ENCODE data around the gene SHANK1. TPM values are rescaled to one million over a fixed set of nuclear protein-coding genes. Genes with fewer than 3 reads are reported as not detected.

The SHANK1 gene
- total RNA-seq, 4 donors from 2014 or later = 0.10 to 0.45 TPM; not detected in 2

- Histone ChIP-seq H3K9me3 (no peaks in the 10 kb centered on the region), H3K27me3 (no peaks in the 10 kb centered on the region), H3K4me3 (replicated peaks in 1 of 3) (no peak overlapping the region), H3K36me3 (no peaks in the 10 kb centered on the region), H3K27ac (no peak overlapping the region), H3K4me1 (no peaks in the 10 kb centered on the region)
- DNase-seq = no peak
- 65 to 67% methylated on average over 5 of the region's 5 CpGs for WGBS, 2 donors
- TF ChIP-seq CTCF (IDR thresholded peaks at IDR 0.05) = no peak
- TF ChIP-seq POLR2A (IDR thresholded peaks at IDR 0.05) = no peak
- intact Hi-C loops (cut with DNase I) = no loop called here
These were observed 16.7 kb upstream of the SHANK1 start for GRCh38 chr19:50736338-50736737.

- WGBS, 2 donors = 61 to 65% methylated on average over 7 of the region's 7 CpGs
- no peaks in the 10 kb centered on the region for H3K27me3 ChIP-seq
- no peaks in the 10 kb centered on the region for H3K4me1 ChIP-seq
- no peak overlapping the region for H3K27ac ChIP-seq
- no peaks in the 10 kb centered on the region for H3K36me3 ChIP-seq
- intact Hi-C loops (cut with DNase I) = no loop called here
- TF ChIP-seq CTCF (IDR thresholded peaks at IDR 0.05) (no peak), POLR2A (IDR thresholded peaks at IDR 0.05) (no peak)
- no peak for DNase-seq
- no peak overlapping the region for H3K4me3 ChIP-seq (replicated peaks in 1 of 3)
- H3K9me3 ChIP-seq = no peaks in the 10 kb centered on the region
These were observed 16.3 kb upstream of the SHANK1 start for GRCh38 chr19:50735869-50736268.

GRCh38 chr19:50729894-50730293, 10.3 kb upstream of the SHANK1 start:
- no peak for DNase-seq
- Histone ChIP-seq H3K27me3 (no peaks in the 10 kb centered on the region), H3K9me3 (no peaks in the 10 kb centered on the region), H3K36me3 (no peaks in the 10 kb centered on the region), H3K27ac (no peak overlapping the region), H3K4me3 (replicated peaks in 1 of 3) (no peak overlapping the region), H3K4me1 (peaks cover 12 to 15% of the 10 kb centered on the region in 2 donors)
- WGBS, 2 donors = 79 to 81% methylated on average over 5 of the region's 5 CpGs
- intact Hi-C loops (cut with DNase I) = no loop called here
- no peak for TF ChIP-seq CTCF (IDR thresholded peaks at IDR 0.05)
- TF ChIP-seq POLR2A (IDR thresholded peaks at IDR 0.05) = no peak

GRCh38 chr19:50728084-50728737, 8.6 kb upstream of the SHANK1 start:
- Histone ChIP-seq H3K4me3 (replicated peaks in 1 of 3) (no peak overlapping the region), H3K27me3 (no peaks in the 10 kb centered on the region), H3K36me3 (no peaks in the 10 kb centered on the region), H3K9me3 (no peaks in the 10 kb centered on the region), H3K27ac (no peak overlapping the region), H3K4me1 (peaks cover 19 to 21% of the 10 kb centered on the region in 2 donors)
- TF ChIP-seq CTCF (IDR thresholded peaks at IDR 0.05) (no peak), POLR2A (IDR thresholded peaks at IDR 0.05) (no peak)
- WGBS, 2 donors = 8 to 19% methylated on average over 28 to 35 of the region's 39 CpGs
- intact Hi-C loops (cut with DNase I) = no loop called here
- peak; percentile 57 to 60 for DNase-seq

GRCh38 chr19:50725911-50726230, 6.3 kb upstream of the SHANK1 start:
- no peaks in the 10 kb centered on the region for H3K27me3 ChIP-seq
- TF ChIP-seq CTCF (IDR thresholded peaks at IDR 0.05) = no peak
- no peak for TF ChIP-seq POLR2A (IDR thresholded peaks at IDR 0.05)
- no peak for DNase-seq
- no peaks in the 10 kb centered on the region for H3K9me3 ChIP-seq
- H3K4me1 ChIP-seq = peaks cover 19 to 21% of the 10 kb centered on the region in 2 donors
- no peak overlapping the region for H3K27ac ChIP-seq
- peak overlapping the region in 1 of 3 donors; percentile 55 for H3K4me3 ChIP-seq (replicated peaks in 1 of 3)
- H3K36me3 ChIP-seq = no peaks in the 10 kb centered on the region
- intact Hi-C loops (cut with DNase I) = no loop called here
- WGBS, 2 donors = 65 to 79% methylated on average over 9 of the region's 9 CpGs

Data from thyroid gland (tissue), 4 donors.